T-helper 2 cell treated with Interferon-gamma antibody and Interleukin-4, amounts not matched to agents 5 μg/mL and 100 μg/mL, for 36 hours (primary cell): ENCODE results near the gene IQCM.

Experiments
- DNase-seq: peaks from one replicate; pipeline ENCODE4 v3.0.0; 2021; ENCODE audit warnings: low spot score
- H3K27ac Mint-ChIP-seq: one replicate; pipeline ENCODE4 v1.8.0; 2021; ENCODE audit warnings: mild to moderate bottlenecking, mixed read lengths
- H3K27me3 Mint-ChIP-seq: one replicate; pipeline ENCODE4 v1.8.0; 2021; ENCODE audit warnings: low read depth, mixed read lengths
- H3K36me3 Mint-ChIP-seq: one replicate; pipeline ENCODE4 v1.8.0; 2021; ENCODE audit warnings: low read depth, mixed read lengths
- H3K4me1 Mint-ChIP-seq: one replicate; pipeline ENCODE4 v1.8.0; 2021; ENCODE audit warnings: low read depth, mixed read lengths
- H3K4me3 Mint-ChIP-seq: one replicate; pipeline ENCODE4 v1.8.0; 2022; ENCODE audit warnings: mild to moderate bottlenecking, moderate library complexity, mixed read lengths
- H3K9me3 Mint-ChIP-seq: one replicate; pipeline ENCODE4 v1.8.0; 2021; ENCODE audit warnings: mixed read lengths

Gene IQCM

DNA sequence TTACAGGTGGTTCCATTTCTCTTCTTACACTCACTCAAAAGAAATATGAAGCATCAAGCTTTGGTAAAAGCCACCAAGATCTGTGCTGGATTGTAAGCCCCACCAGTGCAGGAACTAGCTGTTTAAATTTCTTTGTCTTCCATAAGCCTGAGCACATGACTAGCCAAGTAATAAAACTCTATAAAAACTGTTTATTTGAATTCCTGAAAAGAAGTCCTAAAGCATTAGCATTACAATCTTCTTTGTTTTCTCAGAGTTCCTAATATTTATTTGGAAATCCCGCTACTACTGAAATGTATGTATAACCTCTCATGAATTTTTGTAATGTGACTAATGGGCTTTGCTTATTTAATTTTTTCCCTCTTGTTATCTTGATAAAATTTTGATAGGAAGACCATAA is 65.9 kb downstream of the IQCM start:
- Mint-ChIP-seq H3K4me1 (no peaks in the 10 kb centered on the region), H3K4me3 (no peak overlapping the region), H3K27ac (no peak overlapping the region), H3K9me3 (no peaks in the 10 kb centered on the region), H3K36me3 (no peaks in the 10 kb centered on the region), H3K27me3 (no peaks in the 10 kb centered on the region)
- no peak for DNase-seq

DNA sequence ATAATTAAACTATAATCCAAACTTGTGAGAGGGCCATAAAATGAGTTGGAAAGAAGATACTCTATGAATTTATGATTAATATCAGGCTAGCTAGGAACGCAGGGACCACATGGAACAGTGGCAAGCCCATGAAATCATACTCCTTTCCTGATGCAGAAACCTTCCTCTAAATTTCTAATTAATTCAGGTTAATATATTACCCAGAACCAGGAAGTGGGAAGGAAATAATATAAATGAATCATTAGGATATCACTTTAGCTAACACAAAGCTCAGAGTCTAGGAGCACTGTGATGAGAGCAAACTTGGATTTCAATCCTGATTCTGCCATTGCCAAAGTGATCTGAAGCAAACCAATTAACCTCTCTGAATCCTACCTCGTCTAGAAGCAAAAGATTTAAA is 68.0 kb downstream of the IQCM start:
- DNase-seq: no peak
- no peak overlapping the region for H3K27ac Mint-ChIP-seq
- no peaks in the 10 kb centered on the region for H3K9me3 Mint-ChIP-seq
- H3K4me3 Mint-ChIP-seq: no peak overlapping the region
- H3K27me3 Mint-ChIP-seq: no peaks in the 10 kb centered on the region
- H3K36me3 Mint-ChIP-seq: no peaks in the 10 kb centered on the region
- H3K4me1 Mint-ChIP-seq: no peaks in the 10 kb centered on the region

DNA sequence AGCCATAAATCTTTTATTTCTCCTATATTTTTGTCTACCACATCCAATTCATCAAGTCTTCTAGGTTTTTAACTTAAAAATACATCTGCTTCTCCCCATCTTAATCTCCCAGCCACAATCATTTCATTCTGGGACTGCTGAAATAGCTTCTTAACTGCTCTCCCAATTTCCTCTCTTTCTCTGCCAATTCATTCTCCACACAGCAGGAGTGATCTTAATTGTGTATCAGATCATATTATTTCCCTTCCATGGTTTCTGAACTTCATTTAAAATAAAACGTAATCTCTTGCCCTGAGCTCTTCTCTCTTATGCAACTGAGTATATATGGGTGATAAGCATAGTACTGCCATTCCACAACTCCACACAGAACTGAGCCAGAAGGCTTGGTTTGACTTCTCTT is 69.4 kb downstream of the IQCM start:
- Mint-ChIP-seq H3K4me3 (no peak overlapping the region), H3K27ac (no peak overlapping the region), H3K9me3 (no peaks in the 10 kb centered on the region), H3K36me3 (no peaks in the 10 kb centered on the region), H3K4me1 (no peaks in the 10 kb centered on the region), H3K27me3 (no peaks in the 10 kb centered on the region)
- DNase-seq: no peak

DNA sequence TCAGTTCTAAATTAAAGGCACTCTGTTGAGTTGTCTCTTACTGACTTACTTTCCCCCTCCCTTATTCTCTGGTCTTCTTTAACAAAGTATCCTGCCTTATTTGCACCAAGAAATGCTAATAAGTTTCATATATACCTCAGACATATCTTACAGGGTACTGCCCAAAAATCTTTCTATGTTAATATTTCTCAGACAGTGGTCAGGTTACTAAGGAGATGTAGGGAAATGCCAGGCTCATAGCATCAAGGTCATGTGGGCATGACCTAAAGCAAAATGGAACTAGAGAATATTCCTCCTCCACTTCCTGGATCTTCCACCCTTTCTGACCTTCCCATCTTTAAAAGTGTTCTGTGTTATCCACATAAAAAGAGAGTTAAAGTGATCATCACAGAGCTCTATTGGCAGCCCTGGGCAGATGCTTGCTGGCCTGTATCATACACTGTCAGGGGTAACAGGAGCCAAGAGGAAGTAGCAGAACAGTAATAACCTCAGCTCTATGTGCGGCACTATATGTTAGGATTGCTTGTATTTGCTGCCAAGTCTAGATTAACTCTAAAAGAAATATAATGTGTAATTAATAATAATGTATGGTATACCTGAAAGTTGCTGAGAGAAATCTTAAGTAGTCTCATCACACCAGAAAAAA is 74.3 kb downstream of the IQCM start:
- H3K9me3 Mint-ChIP-seq: no peaks in the 10 kb centered on the region

DNA sequence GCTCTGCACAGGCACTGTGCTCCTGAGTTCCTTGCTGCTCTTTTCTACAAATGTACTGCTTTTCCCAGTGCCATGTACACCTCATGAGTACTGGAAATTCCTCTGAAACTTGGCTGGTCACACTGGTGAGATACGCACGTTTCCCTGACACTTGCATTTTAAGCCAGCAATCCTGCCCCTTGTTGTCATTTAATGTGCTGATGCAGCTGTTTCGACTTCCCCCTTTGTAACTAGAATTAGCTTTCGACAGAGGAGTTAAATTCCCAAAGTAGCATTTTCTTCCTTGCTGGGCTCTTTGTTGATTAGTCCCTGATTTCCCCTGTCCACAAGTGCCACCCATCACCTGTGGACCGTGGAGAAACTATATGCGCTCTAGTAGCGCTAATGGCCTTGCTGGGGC is 77.5 kb downstream of the IQCM start:
- DNase-seq: no peak
- H3K27me3 Mint-ChIP-seq: no peaks in the 10 kb centered on the region

More for the DNA sequence above, 74.3 kb downstream of the IQCM start:
- DNase-seq: no peak
- Mint-ChIP-seq H3K4me1 (no peaks in the 10 kb centered on the region), H3K36me3 (no peaks in the 10 kb centered on the region), H3K27me3 (no peaks in the 10 kb centered on the region), H3K27ac (no peak overlapping the region), H3K4me3 (no peak overlapping the region)

DNA sequence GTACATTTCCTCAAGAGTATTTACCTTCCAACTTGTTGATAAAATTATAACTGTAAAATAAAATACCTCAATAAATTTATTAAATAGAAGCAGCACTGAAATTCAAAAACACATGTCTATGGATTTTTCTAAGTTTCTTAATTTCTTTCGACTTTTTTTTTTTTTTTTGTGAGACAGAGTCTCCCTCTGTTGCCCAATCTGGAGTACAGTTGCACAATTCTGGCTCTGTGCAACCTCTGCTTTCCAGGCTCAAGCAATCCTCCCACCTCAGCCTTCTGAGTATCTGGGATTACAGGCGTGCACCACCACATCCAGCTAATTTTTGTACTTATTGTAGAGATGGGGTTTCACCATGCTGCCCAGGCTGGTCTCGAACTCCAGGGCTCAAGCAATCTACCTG is 79.8 kb downstream of the IQCM start:
- Mint-ChIP-seq H3K36me3 (no peaks in the 10 kb centered on the region), H3K4me3 (no peak overlapping the region), H3K9me3 (no peaks in the 10 kb centered on the region), H3K27ac (no peak overlapping the region), H3K4me1 (no peaks in the 10 kb centered on the region), H3K27me3 (no peaks in the 10 kb centered on the region)
- DNase-seq: no peak

More for the DNA sequence above, 77.5 kb downstream of the IQCM start:
- no peaks in the 10 kb centered on the region for H3K4me1 Mint-ChIP-seq
- H3K36me3 Mint-ChIP-seq: no peaks in the 10 kb centered on the region
- no peak overlapping the region for H3K27ac Mint-ChIP-seq
- no peaks in the 10 kb centered on the region for H3K9me3 Mint-ChIP-seq
- H3K4me3 Mint-ChIP-seq: no peak overlapping the region

DNA sequence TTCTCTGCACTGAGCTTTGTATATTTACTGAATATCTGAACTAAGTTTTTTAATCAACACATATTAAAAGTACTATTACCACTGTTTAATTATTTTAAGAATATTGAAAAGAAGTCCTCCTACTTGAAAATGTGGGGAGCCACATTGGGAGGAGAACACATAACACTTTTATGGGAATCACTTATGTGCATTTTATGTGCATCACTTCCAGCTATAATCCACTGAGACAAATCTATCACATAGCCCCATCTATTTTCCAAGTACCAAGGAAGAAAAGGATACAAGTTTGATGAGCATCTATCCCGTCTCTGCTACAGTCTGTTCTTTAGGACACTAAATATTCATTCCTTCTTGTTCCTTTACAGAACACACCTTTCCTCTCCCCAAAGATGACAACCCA is 87.2 kb downstream of the IQCM start:
- Mint-ChIP-seq H3K4me3 (no peak overlapping the region), H3K27ac (no peak overlapping the region), H3K9me3 (no peaks in the 10 kb centered on the region), H3K4me1 (no peaks in the 10 kb centered on the region), H3K27me3 (no peaks in the 10 kb centered on the region), H3K36me3 (no peaks in the 10 kb centered on the region)
- no peak for DNase-seq

DNA sequence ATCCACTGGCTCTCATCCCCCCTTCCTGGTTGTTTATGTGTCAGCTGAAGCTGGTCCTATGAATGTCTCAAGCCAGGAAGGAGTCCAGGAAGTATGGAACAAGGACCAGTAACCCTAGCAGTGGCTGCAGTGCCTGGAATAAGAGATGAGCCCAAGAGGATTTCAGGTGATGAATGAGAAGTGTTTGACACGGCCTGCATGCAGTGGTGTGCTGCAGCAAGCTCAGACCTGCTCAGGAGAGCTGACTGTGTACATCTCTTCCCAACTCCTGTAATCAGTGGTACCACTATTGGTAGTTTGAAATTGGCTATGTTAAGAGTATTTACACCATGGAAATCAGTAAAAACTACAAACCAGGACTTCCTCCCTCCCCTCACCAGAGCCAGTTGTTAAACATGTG is 88.0 kb downstream of the IQCM start:
- Mint-ChIP-seq H3K27ac (no peak overlapping the region), H3K4me1 (no peaks in the 10 kb centered on the region), H3K9me3 (no peaks in the 10 kb centered on the region), H3K36me3 (no peaks in the 10 kb centered on the region), H3K4me3 (no peak overlapping the region), H3K27me3 (no peaks in the 10 kb centered on the region)
- no peak for DNase-seq

DNA sequence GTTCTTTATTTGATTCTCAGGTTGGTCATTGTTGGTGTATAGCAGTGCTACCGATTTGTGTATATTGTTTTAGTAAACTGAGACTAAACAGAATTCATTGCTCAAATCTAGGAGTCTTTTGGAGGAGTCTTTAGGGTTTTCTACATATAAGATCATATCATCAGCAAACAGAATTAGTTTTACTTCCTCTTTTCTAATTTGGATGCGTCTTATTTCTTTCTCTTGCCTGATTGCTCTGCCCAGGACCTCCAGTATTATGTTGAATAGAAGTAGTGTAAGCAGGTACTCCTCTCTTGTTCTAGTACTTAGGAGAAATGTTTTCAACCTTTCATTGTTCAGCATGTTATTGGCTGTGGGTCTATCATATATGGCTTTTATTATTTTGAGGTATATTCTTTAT is 92.6 kb downstream of the IQCM start:
- Mint-ChIP-seq H3K4me1 (no peaks in the 10 kb centered on the region), H3K36me3 (no peaks in the 10 kb centered on the region), H3K27ac (no peak overlapping the region), H3K9me3 (no peaks in the 10 kb centered on the region), H3K4me3 (no peak overlapping the region), H3K27me3 (no peaks in the 10 kb centered on the region)
- no peak for DNase-seq

DNA sequence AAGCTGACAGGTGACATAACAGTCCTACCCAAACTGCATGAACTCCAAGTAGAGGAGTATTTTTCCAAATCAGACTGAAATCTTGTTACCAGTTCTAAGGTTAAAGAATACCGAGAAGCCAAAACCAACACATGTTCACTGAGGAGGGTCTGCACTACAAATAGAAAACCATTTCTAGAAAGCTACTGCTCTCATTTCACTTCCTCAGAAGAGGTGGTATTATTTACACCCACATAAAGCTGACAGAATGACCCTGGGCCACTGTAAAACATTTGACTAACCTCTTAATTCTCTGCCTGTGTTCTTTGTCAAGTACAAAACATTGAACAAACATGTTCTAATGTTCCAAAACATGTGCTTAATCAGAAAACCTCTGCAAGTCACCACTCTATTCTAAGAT is 95.8 kb downstream of the IQCM start:
- Mint-ChIP-seq H3K36me3 (no peaks in the 10 kb centered on the region), H3K27ac (no peak overlapping the region), H3K4me3 (no peak overlapping the region), H3K27me3 (no peaks in the 10 kb centered on the region), H3K4me1 (no peaks in the 10 kb centered on the region), H3K9me3 (peaks cover 3% of the 10 kb centered on the region)
- no peak for DNase-seq

DNA sequence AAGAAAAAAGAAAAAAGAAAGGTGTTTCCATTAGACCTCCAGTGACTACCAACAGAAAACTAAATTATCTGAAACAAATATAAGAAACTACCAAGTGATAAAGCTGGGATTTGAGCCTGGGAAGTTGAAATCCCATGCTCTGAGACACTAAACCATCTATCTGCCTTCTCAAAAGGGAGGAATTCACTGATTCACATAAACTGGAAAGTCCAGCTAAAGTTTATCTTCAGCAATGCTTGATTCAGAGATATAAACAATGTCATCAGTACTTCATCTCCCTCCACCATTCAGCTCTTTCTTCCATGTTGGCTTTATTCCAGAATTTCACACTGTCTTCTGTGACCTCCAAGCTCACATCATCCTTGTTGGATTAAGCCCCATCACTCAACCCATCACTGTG is 96.3 kb downstream of the IQCM start:
- Mint-ChIP-seq H3K27me3 (no peaks in the 10 kb centered on the region), H3K9me3 (peaks cover 3% of the 10 kb centered on the region), H3K4me3 (no peak overlapping the region), H3K27ac (no peak overlapping the region), H3K4me1 (no peaks in the 10 kb centered on the region), H3K36me3 (no peaks in the 10 kb centered on the region)
- DNase-seq: no peak

DNA sequence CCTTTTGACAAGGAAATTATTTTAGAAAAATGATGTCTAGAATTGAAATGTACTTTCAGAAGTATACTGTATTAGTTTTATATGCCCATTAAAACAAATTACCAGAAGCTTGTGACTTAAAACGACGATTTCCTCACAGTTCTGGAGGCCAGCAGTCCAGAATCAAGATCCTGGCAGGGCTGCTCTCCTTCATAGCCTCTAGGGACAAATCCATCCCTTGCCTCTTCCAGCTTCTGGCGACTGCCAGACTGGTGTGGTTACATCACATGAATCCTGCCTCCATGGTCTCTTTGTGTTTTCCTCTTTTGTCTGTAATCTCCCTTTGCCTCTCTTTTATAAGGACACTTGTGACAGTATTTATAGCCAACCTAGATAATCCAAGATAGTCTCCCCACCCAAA is 97.1 kb downstream of the IQCM start:
- no peak for DNase-seq
- peaks cover 3% of the 10 kb centered on the region for H3K9me3 Mint-ChIP-seq
- no peaks in the 10 kb centered on the region for H3K27me3 Mint-ChIP-seq
- no peaks in the 10 kb centered on the region for H3K4me1 Mint-ChIP-seq
- no peak overlapping the region for H3K27ac Mint-ChIP-seq
- no peaks in the 10 kb centered on the region for H3K36me3 Mint-ChIP-seq
- no peak overlapping the region for H3K4me3 Mint-ChIP-seq

DNA sequence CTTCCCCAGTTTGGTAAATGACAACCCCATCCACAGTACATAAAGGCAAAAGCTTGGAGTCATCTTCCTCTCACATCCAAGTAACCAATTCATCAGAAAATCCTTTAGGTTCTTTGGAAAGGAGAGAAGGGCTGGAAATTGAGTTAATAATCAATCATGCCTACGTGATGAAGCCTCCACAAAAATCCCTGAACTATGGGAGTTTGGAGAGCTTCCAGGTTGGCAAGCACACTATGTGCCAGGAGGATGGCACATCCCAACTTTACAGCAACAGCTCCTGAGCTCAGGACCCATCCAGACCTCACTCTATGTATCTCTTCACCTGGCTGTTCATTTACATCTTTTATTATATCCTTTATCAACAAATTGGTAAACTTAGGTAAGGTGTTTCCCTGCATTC is 98.9 kb downstream of the IQCM start:
- H3K27me3 Mint-ChIP-seq: no peaks in the 10 kb centered on the region
- no peak for DNase-seq
- H3K4me3 Mint-ChIP-seq: no peak overlapping the region
- H3K36me3 Mint-ChIP-seq: no peaks in the 10 kb centered on the region
- H3K9me3 Mint-ChIP-seq: peaks cover 3% of the 10 kb centered on the region
- no peaks in the 10 kb centered on the region for H3K4me1 Mint-ChIP-seq
- no peak overlapping the region for H3K27ac Mint-ChIP-seq

DNA sequence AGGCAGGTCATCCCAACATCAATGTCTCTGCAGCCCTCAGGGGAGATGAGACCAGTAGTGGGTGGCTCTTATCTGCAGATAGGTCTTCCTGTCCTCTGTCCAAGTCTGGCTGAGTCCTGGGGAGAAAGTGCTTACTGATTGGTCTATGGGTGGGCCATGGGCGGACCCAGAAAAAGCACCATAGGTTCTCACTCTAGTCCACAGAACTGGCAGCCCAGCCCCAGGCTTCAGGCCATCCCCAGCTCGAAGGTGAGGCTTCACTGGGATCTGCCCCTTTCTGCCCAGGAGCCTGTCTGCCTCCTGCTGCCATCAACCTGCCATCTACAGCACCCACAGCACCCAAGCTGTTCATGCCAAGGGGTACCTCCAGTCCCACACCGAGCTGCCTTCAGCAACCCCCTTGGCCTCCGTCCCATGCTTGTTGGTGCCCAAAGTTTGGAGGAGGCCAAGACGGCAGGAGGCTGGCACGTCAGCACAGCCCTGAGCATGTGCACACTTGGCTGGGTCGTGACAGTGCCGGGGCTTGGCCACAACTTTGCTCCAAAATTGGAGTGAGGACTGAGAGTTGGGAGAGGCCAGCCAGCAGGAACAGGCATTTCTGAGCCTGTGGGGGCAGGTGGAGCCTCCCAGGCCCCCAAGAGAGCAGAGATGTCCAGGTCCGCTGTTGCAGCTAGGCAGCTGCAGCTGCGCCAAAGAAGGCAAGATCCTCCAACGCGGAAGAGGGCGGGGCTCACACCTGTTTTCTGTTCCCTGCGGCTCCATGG is 99.6 kb downstream of the IQCM start:
- H3K27me3 Mint-ChIP-seq: no peaks in the 10 kb centered on the region
- no peak overlapping the region for H3K4me3 Mint-ChIP-seq
- no peaks in the 10 kb centered on the region for H3K36me3 Mint-ChIP-seq
- peaks cover 3% of the 10 kb centered on the region for H3K9me3 Mint-ChIP-seq
- no peak for DNase-seq
- no peaks in the 10 kb centered on the region for H3K4me1 Mint-ChIP-seq
- H3K27ac Mint-ChIP-seq: no peak overlapping the region

DNA sequence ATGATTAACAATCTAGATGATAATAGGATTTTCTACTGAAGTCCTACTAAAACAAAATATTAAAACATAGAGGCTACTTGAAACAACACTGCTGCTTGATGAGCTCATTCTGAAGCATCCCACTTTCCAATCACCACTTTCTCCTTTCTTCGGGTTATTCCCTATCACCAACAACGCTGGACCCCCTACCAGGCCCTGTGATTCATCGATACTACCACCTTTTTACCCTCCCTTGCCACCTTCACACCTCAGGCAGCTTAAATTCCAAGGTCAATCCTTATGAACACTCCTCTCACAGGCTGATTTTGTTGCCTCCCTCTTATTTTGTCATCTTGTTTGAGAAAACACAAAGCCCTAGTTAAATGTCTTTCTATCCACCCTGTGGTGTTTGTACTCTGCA is 102.6 kb downstream of the IQCM start:
- H3K36me3 Mint-ChIP-seq: no peaks in the 10 kb centered on the region
- H3K27ac Mint-ChIP-seq: no peak overlapping the region
- H3K9me3 Mint-ChIP-seq: peaks cover 3% of the 10 kb centered on the region
- no peak overlapping the region for H3K4me3 Mint-ChIP-seq
- no peaks in the 10 kb centered on the region for H3K4me1 Mint-ChIP-seq
- H3K27me3 Mint-ChIP-seq: no peaks in the 10 kb centered on the region
- DNase-seq: no peak
